Mesothelial cell of epicardium (in vitro differentiated cells): ENCODE measurements around the gene LHX2. TPM values are rescaled to one million over a fixed set of nuclear protein-coding genes. Genes with fewer than 3 reads are reported as not detected.
A peak's percentile ranks its signal among the peaks of the same experiment; 100 is the strongest.

Experiments
- DNase-seq, 2 experiments: peaks; one replicate each; pipeline ENCODE4 v3.0.0; 2021; ENCODE audit warnings: low spot score in 2 of 2; ENCODE audit not compliant: unreplicated experiment in 2 of 2
- H3K27ac Mint-ChIP-seq: 2 replicates; pipeline ENCODE4 v1.8.0; 2021; ENCODE audit warnings: mixed read lengths
- H3K27me3 Mint-ChIP-seq: 2 replicates; pipeline ENCODE4 v1.8.0; 2021; ENCODE audit warnings: low read depth, mixed read lengths
- H3K36me3 Mint-ChIP-seq: 2 replicates; pipeline ENCODE4 v1.8.0; 2021; ENCODE audit warnings: mixed read lengths
- H3K4me1 Mint-ChIP-seq: 2 replicates; pipeline ENCODE4 v1.8.0; 2021; ENCODE audit warnings: mixed read lengths
- H3K4me3 Mint-ChIP-seq: 2 replicates; pipeline ENCODE4 v1.8.0; 2021; ENCODE audit warnings: mild to moderate bottlenecking, moderate library complexity, mixed read lengths
- H3K9me3 Mint-ChIP-seq: 2 replicates; pipeline ENCODE4 v1.8.0; 2021; ENCODE audit warnings: mixed read lengths
- total RNA-seq: library from RNA; stranded (reverse); gene quantifications from 3 replicates; pipeline ENCODE4 v1.2.1, GENCODE V29; 2021
- TF ChIP-seq, protein P1 (sequence below): fragments of 200-600 bp; sonication (generic); IDR thresholded peaks from one replicate; pipeline ENCODE4 v1.5.0; 2021; ENCODE audit warnings: antibody characterized with exemption; ENCODE audit not compliant: unreplicated experiment

The LHX2 gene
- total RNA-seq, 1 donor from 2014 or later = not detected

DNA sequence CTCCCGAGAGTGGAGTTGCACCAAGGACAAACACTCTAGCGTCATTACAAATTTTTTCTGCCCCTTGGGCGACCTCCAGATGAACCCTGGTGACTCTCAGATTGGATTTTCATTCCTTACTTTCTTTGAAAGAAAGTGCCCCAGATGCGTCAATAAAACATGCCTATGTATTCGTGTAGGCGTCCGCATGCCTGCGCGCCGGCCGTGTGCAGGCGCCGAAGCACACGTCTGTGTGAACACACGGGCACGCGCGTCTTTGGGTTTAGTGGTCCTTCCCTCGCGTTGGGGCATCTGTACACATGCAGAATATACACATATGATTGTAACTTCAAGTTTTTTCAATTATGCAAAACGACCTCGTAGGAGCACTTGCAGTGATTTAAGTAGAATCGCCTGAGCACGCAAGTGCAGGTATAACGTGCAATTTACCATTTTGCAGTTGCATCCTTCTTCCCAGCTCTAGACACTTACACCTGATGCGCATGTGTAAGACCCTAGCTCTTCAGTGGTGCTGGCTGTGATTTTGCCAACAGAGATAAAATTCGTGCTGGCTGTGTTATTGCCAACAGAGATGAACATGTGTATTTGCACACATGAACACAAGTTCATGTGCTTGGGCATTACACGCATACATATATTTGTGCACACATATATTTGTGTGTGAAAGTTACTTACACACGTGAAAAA is 1.9 kb upstream of the LHX2 start:
- DNase-seq = no peak
- Mint-ChIP-seq H3K36me3 (no peaks in the 10 kb centered on the region), H3K27me3 (peaks cover 93% of the 10 kb centered on the region), H3K4me1 (peaks cover 15% of the 10 kb centered on the region), H3K4me3 (no peak overlapping the region), H3K9me3 (no peaks in the 10 kb centered on the region), H3K27ac (no peak overlapping the region)
- TF ChIP-seq, protein P1, sequence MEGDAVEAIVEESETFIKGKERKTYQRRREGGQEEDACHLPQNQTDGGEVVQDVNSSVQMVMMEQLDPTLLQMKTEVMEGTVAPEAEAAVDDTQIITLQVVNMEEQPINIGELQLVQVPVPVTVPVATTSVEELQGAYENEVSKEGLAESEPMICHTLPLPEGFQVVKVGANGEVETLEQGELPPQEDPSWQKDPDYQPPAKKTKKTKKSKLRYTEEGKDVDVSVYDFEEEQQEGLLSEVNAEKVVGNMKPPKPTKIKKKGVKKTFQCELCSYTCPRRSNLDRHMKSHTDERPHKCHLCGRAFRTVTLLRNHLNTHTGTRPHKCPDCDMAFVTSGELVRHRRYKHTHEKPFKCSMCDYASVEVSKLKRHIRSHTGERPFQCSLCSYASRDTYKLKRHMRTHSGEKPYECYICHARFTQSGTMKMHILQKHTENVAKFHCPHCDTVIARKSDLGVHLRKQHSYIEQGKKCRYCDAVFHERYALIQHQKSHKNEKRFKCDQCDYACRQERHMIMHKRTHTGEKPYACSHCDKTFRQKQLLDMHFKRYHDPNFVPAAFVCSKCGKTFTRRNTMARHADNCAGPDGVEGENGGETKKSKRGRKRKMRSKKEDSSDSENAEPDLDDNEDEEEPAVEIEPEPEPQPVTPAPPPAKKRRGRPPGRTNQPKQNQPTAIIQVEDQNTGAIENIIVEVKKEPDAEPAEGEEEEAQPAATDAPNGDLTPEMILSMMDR = no peak

DNA sequence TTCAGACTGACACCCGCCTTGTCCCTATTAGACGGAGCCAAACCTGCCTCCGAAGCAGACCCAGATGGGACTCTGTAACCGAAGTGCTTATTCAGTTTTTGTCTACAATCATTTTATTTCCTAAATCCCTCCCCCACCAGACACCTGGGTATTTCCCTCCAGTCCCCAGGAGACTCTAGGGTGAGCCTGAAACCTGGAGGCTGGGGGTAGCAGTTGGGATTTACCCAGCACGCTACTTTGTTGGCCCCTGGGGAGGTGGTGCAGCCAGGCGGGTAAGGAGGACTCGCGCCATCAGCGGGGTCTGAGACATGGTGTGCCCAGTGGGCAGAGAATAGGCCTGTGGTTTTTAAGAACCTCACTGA is 1.3 kb upstream of the LHX2 start:
- Mint-ChIP-seq H3K27me3 (peaks cover 93% of the 10 kb centered on the region), H3K9me3 (no peaks in the 10 kb centered on the region), H3K27ac (no peak overlapping the region), H3K4me1 (peaks cover 15% of the 10 kb centered on the region), H3K36me3 (no peaks in the 10 kb centered on the region), H3K4me3 (peak overlapping the region; percentile 13)
- TF ChIP-seq, protein P1 = no peak
- DNase-seq = no peak

DNA sequence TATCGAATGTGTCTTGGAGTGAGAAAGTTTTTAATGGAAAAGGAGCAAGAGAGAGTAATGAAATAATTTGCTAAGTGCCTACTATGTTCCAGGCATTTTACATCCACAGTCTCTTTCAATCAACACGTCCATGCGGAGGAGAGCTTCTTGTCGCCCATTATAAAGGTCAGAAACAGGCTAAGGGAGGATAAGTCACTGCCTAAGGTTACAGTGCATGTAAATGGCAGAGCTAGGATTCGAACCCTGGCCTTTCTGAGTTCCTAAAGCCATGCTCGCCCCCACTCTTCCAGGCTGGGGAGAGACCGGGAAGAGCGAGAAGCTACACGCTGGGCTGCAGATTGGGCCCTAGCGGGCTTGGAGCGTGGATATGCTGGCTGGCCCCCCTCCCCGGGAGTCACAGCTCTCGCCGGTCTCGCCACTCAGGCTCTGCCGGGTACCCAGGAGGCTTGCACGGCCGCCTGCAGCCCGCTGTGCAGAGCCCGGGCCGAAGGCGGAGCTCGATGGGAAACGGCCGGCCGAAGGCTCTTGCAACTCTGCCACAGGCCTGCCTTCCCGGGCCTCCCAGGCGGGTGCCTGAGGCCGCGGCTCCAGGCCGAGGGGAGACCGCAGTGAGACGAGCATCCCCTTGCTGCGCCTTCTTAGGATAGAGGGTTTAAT is 775 bp upstream of the LHX2 start:
- Mint-ChIP-seq H3K4me3 (peak overlapping the region; percentile 13), H3K9me3 (no peaks in the 10 kb centered on the region), H3K4me1 (peaks cover 18% of the 10 kb centered on the region), H3K27me3 (peaks cover 93% of the 10 kb centered on the region), H3K36me3 (no peaks in the 10 kb centered on the region), H3K27ac (no peak overlapping the region)
- TF ChIP-seq, protein P1 = no peak
- peak in 1 of 2 experiments; percentile 47 for DNase-seq

DNA sequence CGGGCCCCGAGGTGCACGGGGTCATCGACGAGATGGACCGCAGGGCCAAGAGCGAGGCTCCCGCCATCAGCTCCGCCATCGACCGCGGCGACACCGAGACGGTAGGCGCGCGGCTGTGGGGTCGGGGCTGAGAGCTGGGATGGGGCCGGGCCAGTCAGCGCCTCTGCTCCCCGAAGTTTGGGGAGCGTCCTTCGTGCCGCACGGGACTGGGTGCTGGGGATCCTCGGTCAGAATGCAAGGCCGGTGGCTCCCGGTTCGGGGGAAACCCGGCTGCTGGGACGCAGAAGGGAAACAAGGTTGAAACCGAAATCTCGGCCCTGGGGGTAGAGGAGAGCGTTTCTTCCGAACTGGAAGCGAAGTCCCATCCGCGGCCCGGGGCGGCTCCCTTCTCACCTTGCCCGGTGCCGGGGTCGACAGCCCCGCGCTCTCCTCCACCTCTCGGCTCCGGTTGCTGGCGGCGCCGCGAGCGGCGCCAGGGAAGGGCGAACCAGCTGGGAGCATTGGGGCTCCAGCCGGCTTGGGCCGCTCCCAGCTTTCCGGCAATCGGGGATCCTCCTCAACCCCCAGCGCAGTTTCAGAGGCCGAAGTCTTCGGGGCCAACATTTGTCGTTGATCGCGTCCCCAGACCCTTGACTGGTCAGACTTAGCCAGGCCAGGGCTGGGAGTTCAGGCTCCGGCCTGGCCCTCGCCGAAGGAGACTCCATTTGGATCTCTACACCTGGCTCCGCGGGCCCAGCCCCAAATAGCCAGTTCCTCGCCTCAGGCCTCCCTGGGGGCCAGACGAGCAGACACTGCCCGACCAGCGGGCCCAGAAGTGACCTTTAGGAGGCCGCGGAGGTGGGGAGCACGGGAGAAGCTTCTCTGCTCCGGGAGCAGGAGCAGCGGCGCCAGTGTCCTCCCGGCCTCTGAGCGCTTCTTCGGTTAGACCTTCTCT is 1.1 kb downstream of the LHX2 start:
- Mint-ChIP-seq H3K27me3 (peaks cover 91% of the 10 kb centered on the region), H3K4me3 (no peak overlapping the region), H3K27ac (no peak overlapping the region), H3K36me3 (no peaks in the 10 kb centered on the region), H3K4me1 (peaks cover 26% of the 10 kb centered on the region), H3K9me3 (no peaks in the 10 kb centered on the region)
- no peak for DNase-seq
- TF ChIP-seq, protein P1 = no peak

DNA sequence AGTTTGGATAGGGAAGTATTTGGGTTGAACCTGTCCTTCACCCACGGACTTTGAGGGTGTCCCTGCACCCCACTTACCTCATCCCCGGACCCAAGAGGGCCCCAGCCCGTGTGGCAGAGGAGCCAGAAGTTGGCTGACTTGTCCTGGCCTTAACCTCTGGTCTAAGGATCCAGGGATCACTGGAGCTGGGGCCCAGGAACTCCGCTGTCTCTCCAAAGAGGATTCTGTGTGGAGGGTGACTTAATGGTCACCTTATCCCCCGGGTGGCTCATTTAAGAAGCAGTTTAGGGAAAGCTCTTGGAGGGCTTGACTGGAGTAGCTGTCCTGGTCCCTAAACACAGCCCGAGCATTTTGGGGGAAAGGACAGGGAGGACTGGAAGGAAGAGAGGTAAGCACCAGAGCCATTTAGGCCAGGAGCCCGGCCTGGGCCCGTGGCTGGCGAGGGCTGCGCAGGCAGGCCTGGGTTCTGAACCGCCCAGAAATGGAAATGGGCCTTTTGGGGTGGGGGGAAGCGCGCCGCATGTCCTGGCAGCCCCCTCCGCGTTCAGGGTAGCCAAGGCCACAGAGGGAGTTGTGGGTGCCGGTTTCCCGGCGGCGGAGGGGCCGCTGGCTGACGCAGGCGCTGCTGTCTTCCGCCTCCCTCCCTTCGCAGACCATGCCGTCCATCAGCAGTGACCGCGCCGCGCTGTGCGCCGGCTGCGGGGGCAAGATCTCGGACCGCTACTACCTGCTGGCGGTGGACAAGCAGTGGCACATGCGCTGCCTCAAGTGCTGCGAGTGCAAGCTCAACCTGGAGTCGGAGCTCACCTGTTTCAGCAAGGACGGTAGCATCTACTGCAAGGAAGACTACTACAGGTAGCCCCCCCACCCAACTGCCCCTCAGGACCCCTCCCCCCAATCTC is 2.0 kb downstream of the LHX2 start:
- H3K9me3 Mint-ChIP-seq = no peaks in the 10 kb centered on the region
- H3K4me1 Mint-ChIP-seq = peaks cover 24% of the 10 kb centered on the region
- no peaks in the 10 kb centered on the region for H3K36me3 Mint-ChIP-seq
- H3K27me3 Mint-ChIP-seq = peaks cover 90% of the 10 kb centered on the region
- TF ChIP-seq, protein P1 = no peak
- no peak for DNase-seq
- no peak overlapping the region for H3K4me3 Mint-ChIP-seq
- H3K27ac Mint-ChIP-seq = no peak overlapping the region
